Fibroblast of lung (primary cell): Measurements from ENCODE around the gene ARMH3. TPM values are rescaled to one million over a fixed set of nuclear protein-coding genes. Genes with fewer than 3 reads are reported as not detected.

Source experiments
- DNase-seq, 2 donors: peaks; one replicate each; pipeline versions ENCODE4 v3.0.0 to v3.0.0-alpha.2; 2010; ENCODE audit warnings: low read depth in 2 of 2
- H2AFZ ChIP-seq: 2 replicates; pipeline ENCODE4 v1.5.1; 2012; ENCODE audit warnings: low read length, control low read depth, inconsistent platforms
- H3K27ac ChIP-seq: 2 replicates; pipeline ENCODE4 v1.5.1; 2011; ENCODE audit warnings: low read length, control low read depth; ENCODE audit not compliant: insufficient read depth
- H3K27me3 ChIP-seq: 2 replicates; pipeline ENCODE4 v1.5.1; 2011; ENCODE audit warnings: mild to moderate bottlenecking, low read length; ENCODE audit not compliant: control insufficient read depth, insufficient read depth
- H3K36me3 ChIP-seq: 2 replicates; pipeline ENCODE4 v1.5.1; 2011; ENCODE audit warnings: low read length; ENCODE audit not compliant: control insufficient read depth, insufficient read depth
- H3K4me1 ChIP-seq: 2 replicates; pipeline ENCODE4 v1.5.1; 2011; ENCODE audit warnings: low read length; ENCODE audit not compliant: control insufficient read depth, insufficient read depth; ENCODE audit errors: extremely low read depth
- H3K4me2 ChIP-seq: 2 replicates; pipeline ENCODE4 v1.5.1; 2011; ENCODE audit warnings: low read length, control low read depth; ENCODE audit not compliant: insufficient read depth; ENCODE audit errors: extremely low read depth
- H3K4me3 ChIP-seq, 4 experiments: fragments of 200-600 bp in 1 of 4; sonication (generic) in 1 of 4; replicated peaks in 1 of 4; 2 replicates each; pipeline ENCODE4 v1.5.1; 2011 to 2016; ENCODE audit warnings: low read length in 4 of 4, low read depth in 3 of 4, mild to moderate bottlenecking in 3 of 4, control low read depth in 2 of 4, inconsistent platforms in 1 of 4, mixed read lengths in 1 of 4; ENCODE audit not compliant: insufficient read depth in 1 of 4; ENCODE audit errors: control extremely low read depth in 1 of 4
- H3K79me2 ChIP-seq: 2 replicates; pipeline ENCODE4 v1.5.1; 2012; ENCODE audit warnings: mild to moderate bottlenecking, low read length, inconsistent platforms; ENCODE audit not compliant: control insufficient read depth, insufficient read depth
- H3K9ac ChIP-seq: 2 replicates; pipeline ENCODE4 v1.5.1; 2011; ENCODE audit warnings: mild to moderate bottlenecking, low read length, control low read depth; ENCODE audit not compliant: insufficient read depth
- H3K9me3 ChIP-seq: 2 replicates; pipeline ENCODE4 v1.5.1; 2012; ENCODE audit warnings: low read depth, low read length; ENCODE audit not compliant: control insufficient read depth, insufficient read depth
- H4K20me1 ChIP-seq: 2 replicates; pipeline ENCODE4 v1.5.1; 2011; ENCODE audit warnings: low read length; ENCODE audit not compliant: control insufficient read depth, insufficient read depth; ENCODE audit errors: extremely low read depth
- CTCF ChIP-seq, 2 donors: IDR thresholded peaks in 1 of 2; conservative IDR thresholded peaks in 1 of 2; 1 replicate in 1 of 2; 2 replicates in 1 of 2; pipeline ENCODE4 v1.5.1; 2011 to 2012; ENCODE audit warnings: low read length in 2 of 2, control low read depth in 1 of 2, inconsistent platforms in 1 of 2, low read depth in 1 of 2, mild to moderate bottlenecking in 1 of 2
- EZH2 ChIP-seq: IDR thresholded peaks from 2 replicates; pipeline ENCODE4 v1.5.1; 2012; ENCODE audit warnings: low read length, control low read depth, mild to moderate bottlenecking; ENCODE audit errors: missing control alignments
- polyA plus RNA-seq, 2 donors: library from polyadenylated mRNA; depleted of rRNA in 1 of 2; stranded (reverse) in 1 of 2; unstranded in 1 of 2; fragments of >200 nt; gene quantifications; 2 replicates each; pipeline ENCODE4 v1.2.1, GENCODE V29; 2011 to 2012; ENCODE audit warnings: missing spikeins in 1 of 2
- total RNA-seq: library from RNA; depleted of rRNA; stranded (reverse); fragments of >200 nt; gene quantifications from 2 replicates; pipeline ENCODE4 v1.2.1, GENCODE V29; 2014

ARMH3 gene
- total and polyA plus RNA-seq, 2 donors (not counting 1 experiment from before 2014, with no cell fraction given): 14.5 to 16.4 TPM

- peak overlapping the region; percentile 18 for H3K27ac ChIP-seq
Observed at GRCh38 chr10:101814466-101815071, 241.4 kb downstream of the ARMH3 start.

DNA sequence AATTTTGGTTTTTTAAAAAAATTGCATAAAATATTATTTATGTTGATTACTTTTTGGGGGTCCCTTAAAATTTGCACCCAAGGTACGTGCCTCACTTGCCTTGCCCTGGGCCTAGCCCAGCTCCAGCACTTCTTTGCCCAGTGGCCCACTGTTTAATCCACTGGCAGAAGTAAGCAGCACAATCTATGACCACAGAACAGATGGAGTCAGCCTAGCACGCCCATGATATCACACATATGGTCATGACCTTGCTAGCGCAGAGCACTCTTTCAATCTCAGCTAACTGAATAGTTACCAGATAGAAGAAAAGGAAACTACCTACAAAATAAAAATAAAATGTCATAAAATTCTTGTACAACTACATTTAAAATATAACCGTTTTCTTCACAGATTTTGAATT is 243.4 kb downstream of the ARMH3 start:
- no peak overlapping the region for H3K27ac ChIP-seq
- DNase-seq: no peak
- peaks cover 11% of the 10 kb centered on the region for H4K20me1 ChIP-seq
- H3K4me3 ChIP-seq: no peak overlapping the region
- peaks cover 10% of the 10 kb centered on the region for H3K4me1 ChIP-seq
- peaks cover 87% of the 10 kb centered on the region for H3K79me2 ChIP-seq
- H3K9me3 ChIP-seq: no peaks in the 10 kb centered on the region
- TF ChIP-seq CTCF (conservative IDR thresholded peaks at IDR 0.05 in 1 of 2, IDR thresholded peaks at IDR 0.05 in 1 of 2; ENCODE audit: low read depth in 1 of 2, low read length in 2 of 2): no peak
- no peak for TF ChIP-seq EZH2
- no peak overlapping the region for H3K4me2 ChIP-seq
- H2AFZ ChIP-seq: no peak overlapping the region
- H3K27me3 ChIP-seq: no peaks in the 10 kb centered on the region
- H3K36me3 ChIP-seq: peaks cover 3% of the 10 kb centered on the region
- H3K9ac ChIP-seq: no peak overlapping the region

More at GRCh38 chr10:101814466-101815071, 241.4 kb downstream of the ARMH3 start:
- no peaks in the 10 kb centered on the region for H3K9me3 ChIP-seq
- peaks cover 84% of the 10 kb centered on the region for H3K79me2 ChIP-seq
- H3K4me1 ChIP-seq: peaks cover 13% of the 10 kb centered on the region
- no peaks in the 10 kb centered on the region for H3K36me3 ChIP-seq
- TF ChIP-seq CTCF (conservative IDR thresholded peaks at IDR 0.05 in 1 of 2, IDR thresholded peaks at IDR 0.05 in 1 of 2; ENCODE audit: low read depth in 1 of 2, low read length in 2 of 2) (no peak), EZH2 (no peak)
- peak overlapping the region; percentile 85 for H3K4me2 ChIP-seq
- no peak overlapping the region for H3K9ac ChIP-seq
- peak overlapping the region; percentile 45 to 99 (median 96) for H3K4me3 ChIP-seq
- H3K27me3 ChIP-seq: no peaks in the 10 kb centered on the region
- DNase-seq: peak in 1 of 2 donors; percentile 51
- peaks cover 11% of the 10 kb centered on the region for H4K20me1 ChIP-seq
- no peak overlapping the region for H2AFZ ChIP-seq

- Histone ChIP-seq H3K9me3 (no peaks in the 10 kb centered on the region), H3K9ac (no peak overlapping the region), H3K4me1 (no peaks in the 10 kb centered on the region), H3K36me3 (peaks cover 6% of the 10 kb centered on the region), H3K4me2 (no peak overlapping the region), H3K27ac (no peak overlapping the region), H4K20me1 (no peaks in the 10 kb centered on the region), H3K79me2 (peaks cover 46% of the 10 kb centered on the region), H3K27me3 (no peaks in the 10 kb centered on the region), H3K4me3 (no peak overlapping the region), H2AFZ (no peak overlapping the region)
- TF ChIP-seq CTCF (conservative IDR thresholded peaks at IDR 0.05 in 1 of 2, IDR thresholded peaks at IDR 0.05 in 1 of 2; ENCODE audit: low read depth in 1 of 2, low read length in 2 of 2) (no peak), EZH2 (no peak)
- no peak for DNase-seq
Observed at GRCh38 chr10:101807158-101807557, 248.8 kb downstream of the ARMH3 start.
